ENCODE data around the gene GRAMD2B.

DNA sequence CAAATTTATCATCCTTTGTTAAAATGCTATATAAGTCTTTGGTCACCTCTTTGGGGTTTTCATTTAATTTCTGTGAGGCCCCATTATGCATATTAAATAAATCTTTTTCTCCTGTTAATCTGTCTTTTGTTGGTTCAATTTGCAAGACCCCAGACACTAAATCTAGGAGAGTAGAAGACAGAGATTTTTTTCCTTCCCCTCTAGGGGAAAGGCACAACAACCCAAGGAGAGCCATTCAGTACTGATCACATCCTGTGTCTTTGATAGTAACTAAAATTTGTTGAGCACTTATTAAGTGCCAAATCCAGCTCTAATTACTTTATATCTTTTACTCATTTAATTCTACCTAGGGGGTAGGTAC is 97.4 kb downstream of the GRAMD2B start:
- no peak for TF ChIP-seq EZH2 (IDR thresholded peaks at IDR 0.05; ENCODE audit: insufficient read depth, poor library complexity, severe bottlenecking)
- no peak for TF ChIP-seq EZH2phosphoT487 (IDR thresholded peaks at IDR 0.05; ENCODE audit: insufficient read depth, low read depth)

Measured in GM23248 (cell line).